ENCODE data around the gene CLDN18.
A peak's percentile ranks its signal among the peaks of the same experiment; 100 is the strongest.

CLDN18 gene

GRCh38 chr3:138063416-138063815, 53.5 kb downstream of the CLDN18 start:
- DNase-seq (ENCODE audit: low read depth): no peak

- no peak for DNase-seq (ENCODE audit: low read depth)
Measured at GRCh38 chr3:138065949-138066348, 56.0 kb downstream of the CLDN18 start.

GRCh38 chr3:138066383-138066782, 56.4 kb downstream of the CLDN18 start:
- no peak for DNase-seq (ENCODE audit: low read depth)

GRCh38 chr3:138066972-138067371, 57.0 kb downstream of the CLDN18 start:
- DNase-seq (ENCODE audit: low read depth): no peak

GRCh38 chr3:138068046-138068445, 58.1 kb downstream of the CLDN18 start:
- DNase-seq (ENCODE audit: low read depth): no peak

GRCh38 chr3:138068579-138069174, 58.7 kb downstream of the CLDN18 start:
- peak; percentile 31 for DNase-seq (ENCODE audit: low read depth)

- no peak for DNase-seq (ENCODE audit: low read depth)
Measured at GRCh38 chr3:138070006-138070405, 60.0 kb downstream of the CLDN18 start.

- no peak for DNase-seq (ENCODE audit: low read depth)
Measured at GRCh38 chr3:138072796-138073195, 62.8 kb downstream of the CLDN18 start.

- DNase-seq (ENCODE audit: low read depth): no peak
Measured at GRCh38 chr3:138078096-138078495, 68.1 kb downstream of the CLDN18 start.

- DNase-seq (ENCODE audit: low read depth): no peak
Measured at GRCh38 chr3:138078901-138079344, 69.0 kb downstream of the CLDN18 start.

- DNase-seq (ENCODE audit: low read depth): no peak
Measured at GRCh38 chr3:138079901-138080300, 69.9 kb downstream of the CLDN18 start.

- DNase-seq (ENCODE audit: low read depth): no peak
Measured at GRCh38 chr3:138081371-138082084, 71.6 kb downstream of the CLDN18 start.

GRCh38 chr3:138082085-138082991, 72.4 kb downstream of the CLDN18 start:
- DNase-seq (ENCODE audit: low read depth): no peak

GRCh38 chr3:138082992-138083386, 73.0 kb downstream of the CLDN18 start:
- no peak for DNase-seq (ENCODE audit: low read depth)

All from T-helper 22 cell (primary cell).